Stimulated activated CD8-positive, alpha-beta memory T cell treated with anti-CD3 and anti-CD28 coated beads, Interleukin-2, amount 100 ng/mL, for 48 hours (primary cell): ENCODE results near the gene BUB1B.
"Not testable (repeated sequence)": the region's sequence is repeated elsewhere in the genome, so short reads cannot be mapped to it uniquely, and the experiment has no call there.

Experiments used
- DNase-seq, 2 donors: peaks; one replicate each; pipeline ENCODE4 v3.0.0-alpha.2; 2020; ENCODE audit warnings: low read depth in 2 of 2

BUB1B gene

GRCh38 chr15:40160689-40161688 is at the start of gene BUB1B:
Gene BUB1B (plus strand): TSS chr15:40161069. CDS start chr15:40161221, 152 bp downstream.
- peak; percentile 83 to 90 for DNase-seq

- DNase-seq, result no peak
These were observed 49.0 kb upstream of the BUB1B start for GRCh38 chr15:40111888-40112287.

- no peak for DNase-seq
These were observed 48.1 kb upstream of the BUB1B start for GRCh38 chr15:40112789-40113188.

- DNase-seq, result no peak
These were observed 46.7 kb upstream of the BUB1B start for GRCh38 chr15:40114218-40114617.

GRCh38 chr15:40115106-40115505 is 45.8 kb upstream of the BUB1B start:
- not testable (repeated sequence) for DNase-seq

- DNase-seq, result peak; percentile 32 to 33
These were observed 45.2 kb upstream of the BUB1B start for GRCh38 chr15:40115670-40116093.

GRCh38 chr15:40118473-40118872 is 42.4 kb upstream of the BUB1B start:
- DNase-seq, result no peak

- DNase-seq, result no peak
These were observed 38.8 kb upstream of the BUB1B start for GRCh38 chr15:40121911-40122638.

- DNase-seq, result not testable (repeated sequence)
These were observed 37.9 kb upstream of the BUB1B start for GRCh38 chr15:40122989-40123388.

- DNase-seq, result not testable (repeated sequence)
These were observed 37.0 kb upstream of the BUB1B start for GRCh38 chr15:40123863-40124262.

- not testable (repeated sequence) for DNase-seq
These were observed 36.5 kb upstream of the BUB1B start for GRCh38 chr15:40124333-40124732.

- not testable (repeated sequence) for DNase-seq
These were observed 36.0 kb upstream of the BUB1B start for GRCh38 chr15:40124807-40125285.

GRCh38 chr15:40125950-40126349 is 34.9 kb upstream of the BUB1B start:
- DNase-seq, result no peak

- DNase-seq, result no peak
These were observed 31.9 kb upstream of the BUB1B start for GRCh38 chr15:40128766-40129660.

- no peak for DNase-seq
These were observed 30.8 kb upstream of the BUB1B start for GRCh38 chr15:40130118-40130517.

GRCh38 chr15:40130799-40131502 is 29.9 kb upstream of the BUB1B start:
- no peak for DNase-seq

- no peak for DNase-seq
These were observed 27.3 kb upstream of the BUB1B start for GRCh38 chr15:40133544-40133943.

GRCh38 chr15:40134885-40135284 is 26.0 kb upstream of the BUB1B start:
- no peak for DNase-seq

- not testable (repeated sequence) for DNase-seq
These were observed 24.9 kb upstream of the BUB1B start for GRCh38 chr15:40135846-40136450.
